Inferior parietal cortex (tissue), 1 donor: ENCODE measurements around the gene WNT6.
"Not testable (repeated sequence)": the region's sequence is repeated elsewhere in the genome, so short reads cannot be mapped to it uniquely, and the experiment has no call there.

Source experiments
- DNase-seq: peaks from one replicate; pipeline ENCODE4 v3.0.0-alpha.2; 2016; ENCODE audit errors: extremely low spot score

Gene WNT6

DNA sequence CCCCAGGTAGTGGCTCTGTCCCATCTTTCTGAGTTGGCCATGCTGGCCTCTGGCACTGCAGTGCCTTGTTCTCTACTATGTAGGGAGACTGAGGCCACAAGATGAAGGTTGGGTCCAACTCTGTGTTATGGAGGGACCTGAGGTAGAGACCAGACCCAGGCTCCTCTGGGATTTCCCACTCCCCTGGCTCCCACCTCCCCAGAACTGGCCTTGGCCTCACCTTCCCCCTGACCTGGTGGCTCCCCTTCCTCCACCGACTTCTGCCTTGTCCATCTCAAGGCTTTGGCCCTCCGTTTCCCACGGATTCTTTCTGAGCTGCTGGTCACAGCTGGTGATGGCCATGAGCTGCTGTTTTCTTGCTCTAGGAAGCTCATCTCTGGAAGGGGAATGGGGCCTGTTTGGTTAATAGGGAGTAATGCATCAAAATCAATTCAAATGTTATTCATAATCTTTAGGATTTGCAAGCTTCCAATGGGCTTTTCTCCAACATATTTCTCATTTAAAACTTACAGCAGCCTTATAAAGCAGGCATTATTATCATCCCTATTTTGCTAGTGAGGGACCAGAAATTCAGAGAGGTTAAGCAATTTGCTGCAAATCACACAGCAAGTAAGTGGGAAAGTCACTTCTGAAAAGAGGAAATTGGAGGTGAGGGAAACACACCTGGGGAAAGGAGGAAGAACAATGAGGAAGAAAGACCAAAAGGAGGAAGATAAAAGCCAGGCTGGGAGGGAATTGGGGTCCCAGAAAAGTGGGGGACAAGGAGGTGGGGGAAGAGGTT is 28.9 kb upstream of the WNT6 start:
- DNase-seq: no peak

GRCh38 chr2:218831378-218831990 is 28.1 kb upstream of the WNT6 start, which contains the start of gene PRKAG3:
Gene PRKAG3 (minus strand): TSS chr2:218831803.
- no peak for DNase-seq

- DNase-seq: no peak
Measured at GRCh38 chr2:218832081-218832480, 27.5 kb upstream of the WNT6 start.

- no peak for DNase-seq
Measured at GRCh38 chr2:218832520-218832919, 27.1 kb upstream of the WNT6 start.

- no peak for DNase-seq
Measured at GRCh38 chr2:218833023-218833609, 26.5 kb upstream of the WNT6 start.

DNA sequence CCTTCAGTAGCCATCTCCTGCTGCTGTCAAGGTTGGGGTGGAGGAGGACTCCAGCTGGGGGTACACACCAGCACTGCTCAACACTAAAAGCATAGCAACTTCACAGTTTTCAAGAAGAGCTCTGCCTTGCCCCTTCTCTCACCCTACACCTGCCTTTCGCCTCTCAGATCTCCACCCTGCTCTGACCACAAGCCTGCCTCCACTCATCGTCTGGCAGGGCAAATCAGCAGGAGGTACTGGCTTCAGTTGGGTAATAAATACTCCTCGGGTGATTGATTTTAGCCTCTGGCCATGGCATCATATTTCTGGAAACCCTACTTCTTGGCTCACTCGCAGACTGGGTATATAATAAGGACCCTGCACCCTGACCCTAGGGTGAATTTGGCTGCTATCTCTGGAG is 24.9 kb upstream of the WNT6 start:
- no peak for DNase-seq

GRCh38 chr2:218837495-218837894 is 22.1 kb upstream of the WNT6 start:
- no peak for DNase-seq

DNA sequence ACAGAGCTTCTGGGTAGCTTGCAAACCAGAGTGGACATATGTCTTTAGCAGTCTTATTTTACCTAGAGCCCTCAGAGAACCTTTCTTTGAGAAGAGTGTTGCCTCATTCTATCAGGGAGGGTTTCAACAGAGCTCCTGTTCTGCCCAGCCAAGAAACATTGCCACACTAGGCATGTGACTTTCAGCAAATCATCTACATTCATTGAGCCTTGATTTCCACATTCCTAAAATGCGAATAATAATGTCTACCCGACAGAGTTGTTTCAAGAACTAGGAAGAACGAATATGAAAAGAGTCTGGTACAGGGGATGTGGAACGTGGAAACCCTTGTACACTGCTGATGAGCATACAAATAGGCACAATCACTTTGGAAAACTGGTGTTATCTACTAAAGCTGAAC is 20.2 kb upstream of the WNT6 start:
- no peak for DNase-seq

- no peak for DNase-seq
Measured at GRCh38 chr2:218839888-218840287, 19.7 kb upstream of the WNT6 start.

GRCh38 chr2:218844334-218844733 is 15.3 kb upstream of the WNT6 start:
- DNase-seq: not testable (repeated sequence)

DNA sequence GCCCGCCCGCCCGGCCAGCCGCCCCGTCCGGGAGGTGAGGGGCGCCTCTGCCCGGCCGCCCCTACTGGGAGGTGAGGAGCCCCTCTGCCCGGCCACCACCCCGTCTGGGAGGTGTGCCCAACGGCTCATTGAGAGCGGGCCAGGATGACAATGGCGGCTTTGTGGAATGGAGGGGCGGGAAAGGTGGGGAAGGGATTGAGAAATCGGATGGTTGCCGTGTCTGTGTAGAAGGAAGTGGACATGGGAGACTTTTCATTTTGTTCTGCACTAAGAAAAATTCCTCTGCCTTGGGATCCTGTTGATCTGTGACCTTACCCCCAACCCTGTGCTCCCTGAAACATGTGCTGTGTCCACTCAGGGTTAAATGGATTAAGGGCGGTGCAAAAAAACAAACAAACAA is 12.6 kb upstream of the WNT6 start:
- DNase-seq: not testable (repeated sequence)

- DNase-seq: no peak
Measured at GRCh38 chr2:218849721-218850120, 9.9 kb upstream of the WNT6 start.

GRCh38 chr2:218850796-218851195 is 8.8 kb upstream of the WNT6 start:
- no peak for DNase-seq

- no peak for DNase-seq
Measured at GRCh38 chr2:218851286-218851685, 8.3 kb upstream of the WNT6 start.

- DNase-seq: peak; percentile 70
Measured at GRCh38 chr2:218852911-218853667, 6.5 kb upstream of the WNT6 start.

DNA sequence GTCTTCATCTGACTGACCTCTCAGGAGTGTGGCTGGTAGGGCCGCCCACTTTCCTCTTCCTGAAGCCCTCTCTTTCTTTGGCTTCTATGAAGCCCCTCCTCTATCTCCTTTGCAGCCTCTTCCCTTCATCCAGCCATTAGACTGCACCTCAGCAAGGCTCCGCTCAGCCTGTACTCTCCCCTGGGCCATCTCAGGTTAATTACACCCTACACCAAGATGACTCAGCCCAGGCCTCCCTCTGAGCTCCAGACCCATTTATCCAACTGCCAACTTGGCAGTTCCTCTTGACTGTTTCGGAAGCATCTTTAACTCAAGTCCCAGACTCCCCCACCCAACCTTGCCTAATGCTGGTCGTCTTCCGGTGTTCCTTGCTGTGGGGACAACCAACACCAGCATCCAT is 5.8 kb upstream of the WNT6 start:
- no peak for DNase-seq

DNA sequence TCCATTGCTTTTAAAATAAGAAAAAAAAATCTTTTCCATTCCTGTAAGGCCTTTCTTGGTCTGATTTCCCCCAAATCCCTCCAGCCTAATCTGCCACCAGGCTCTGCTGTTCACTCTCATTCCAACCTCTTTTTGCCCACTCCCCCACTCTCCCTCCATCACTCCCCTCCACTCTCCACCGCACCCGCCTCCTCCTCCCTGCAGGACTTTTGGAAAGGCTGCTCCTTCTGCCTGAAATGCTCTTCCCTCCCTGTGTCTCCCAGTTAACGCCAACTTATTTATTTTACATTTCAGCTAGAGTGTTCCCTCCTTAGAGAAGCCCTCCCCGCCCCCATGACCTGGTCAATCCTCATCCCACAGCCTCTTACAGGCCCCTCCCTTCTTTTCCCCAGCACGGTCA is 4.7 kb upstream of the WNT6 start:
- no peak for DNase-seq

DNA sequence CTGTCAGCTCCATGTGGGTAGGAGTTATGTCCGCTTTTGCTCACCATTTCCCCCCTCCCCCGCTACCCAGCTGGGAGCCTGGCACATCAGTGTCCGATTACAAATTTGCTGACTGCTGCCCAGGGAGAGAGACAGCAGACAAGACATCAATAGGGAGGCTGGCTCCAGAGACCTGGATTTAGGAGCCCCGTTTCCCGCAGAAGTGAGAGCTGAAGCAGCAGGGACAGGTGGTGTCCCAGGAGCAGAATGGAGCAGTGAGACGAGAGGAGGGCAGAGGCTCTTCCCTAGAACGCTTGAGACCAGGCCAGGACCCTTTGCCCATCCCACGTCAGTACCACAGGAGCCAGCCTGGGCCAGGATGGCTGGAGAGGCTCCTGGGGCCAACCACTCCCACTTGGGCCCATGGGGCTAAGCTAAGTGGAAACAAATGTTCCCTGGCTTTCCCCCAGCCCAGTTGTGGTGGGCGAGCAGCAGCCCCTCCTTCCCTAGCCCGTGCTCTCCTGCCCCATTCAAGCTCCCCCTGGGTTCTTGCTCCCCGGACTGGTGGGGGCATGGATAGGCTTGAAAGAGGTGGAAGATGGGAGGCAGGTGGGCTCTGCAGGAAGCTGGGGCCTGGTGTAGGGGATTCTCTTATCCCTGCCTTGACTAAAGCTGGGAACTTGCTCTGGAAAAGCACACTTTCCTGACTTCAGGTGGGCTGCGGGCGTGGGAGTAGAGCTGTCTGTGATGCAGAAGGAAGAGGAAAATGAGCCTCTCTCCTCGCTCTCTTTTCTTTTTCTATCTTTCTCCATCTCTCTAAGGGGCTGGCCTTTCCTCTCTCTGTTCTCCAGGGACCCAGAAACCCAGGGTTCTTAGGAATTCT is 4.1 kb upstream of the WNT6 start:
- no peak for DNase-seq

DNA sequence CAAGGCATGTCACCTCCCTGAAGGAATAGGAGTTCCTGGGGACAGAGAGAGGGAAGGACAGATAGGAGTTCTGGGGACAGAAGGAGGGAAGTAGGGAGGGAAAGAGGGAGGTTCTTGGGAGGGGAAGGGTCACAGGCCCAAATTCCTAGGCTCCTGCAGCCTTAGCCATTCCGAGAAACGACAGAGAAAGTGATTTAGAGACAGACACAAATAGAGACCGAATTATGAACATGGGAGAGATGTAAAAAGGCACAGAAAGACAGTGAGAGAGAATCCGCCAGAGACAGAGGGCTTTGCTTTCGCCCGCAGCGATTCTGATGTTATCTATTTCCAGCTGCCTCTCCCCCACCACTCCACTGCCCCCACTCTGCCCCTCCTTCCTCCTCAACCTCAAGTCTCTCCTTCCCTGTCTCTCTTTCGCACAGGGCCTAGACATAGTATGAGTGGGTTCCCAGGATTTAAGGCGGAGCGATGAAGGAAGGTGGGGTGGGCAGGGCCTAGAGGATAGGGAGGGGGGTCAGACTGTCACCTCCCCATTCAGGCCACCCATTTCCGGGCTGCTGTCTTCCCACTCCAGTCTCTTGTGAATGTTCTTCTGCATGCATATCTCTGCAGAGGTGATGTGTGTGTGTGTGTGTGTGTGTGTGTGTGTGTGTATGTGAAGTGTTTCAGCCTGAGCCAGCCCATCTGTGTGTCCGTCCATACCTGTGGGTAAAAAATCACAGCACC is 3.3 kb upstream of the WNT6 start:
- no peak for DNase-seq

DNA sequence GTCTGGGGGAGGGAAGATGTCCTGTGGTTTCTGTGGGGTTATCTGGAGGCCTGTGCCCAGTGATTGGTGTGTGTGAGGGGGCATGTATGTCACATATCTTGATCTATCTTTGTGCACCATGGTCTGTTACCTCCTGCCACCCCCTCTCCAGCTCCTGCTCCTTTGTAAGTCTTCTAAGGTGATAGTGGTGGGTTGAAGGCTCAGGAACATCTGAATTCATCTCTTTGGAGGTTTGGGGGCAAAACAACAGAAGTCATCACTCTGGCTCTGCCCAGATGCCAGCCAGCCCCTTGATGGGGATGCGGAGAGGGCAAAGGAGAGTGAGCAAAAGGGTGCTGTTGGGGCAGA is 2.7 kb upstream of the WNT6 start:
- no peak for DNase-seq
